ENCODE data around the gene LRRC27. TPM values are rescaled to one million over a fixed set of nuclear protein-coding genes. Genes with fewer than 3 reads are reported as not detected.

Gene LRRC27
- total RNA-seq, 2 experiments from 2014 or later: 13.0 to 17.3 TPM

DNA sequence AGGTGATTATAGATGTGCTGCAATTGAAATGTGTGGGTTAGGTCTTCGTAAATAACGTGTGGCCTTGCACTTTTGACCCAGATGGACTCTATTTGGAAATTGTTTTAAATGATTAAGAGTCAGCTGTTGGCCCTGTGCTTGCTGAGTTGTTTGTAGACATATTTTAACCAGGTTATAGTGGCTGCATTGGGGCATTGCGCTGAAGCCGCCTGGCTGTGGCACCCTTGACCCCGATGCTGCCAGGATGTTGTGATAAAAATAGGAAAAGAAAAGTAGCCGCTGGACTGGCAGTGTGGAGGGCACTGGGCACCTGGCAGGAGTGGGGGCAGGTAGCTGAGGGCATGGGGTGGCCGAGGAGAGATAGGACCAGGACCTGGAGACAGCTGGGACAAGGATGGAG lies 13.4 kb downstream of the LRRC27 start:
- TF ChIP-seq EZH2phosphoT487 (IDR thresholded peaks at IDR 0.05; ENCODE audit: borderline replicate concordance, low read depth, low read length) (no peak), CTCF (conservative IDR thresholded peaks at IDR 0.05; ENCODE audit: low read length) (no peak)
- Histone ChIP-seq H3K9me2 (ENCODE audit: insufficient read depth, low read length) (no peaks in the 10 kb centered on the region), H3K4me3 (ENCODE audit: low read depth, low read length, poor library complexity, severe bottlenecking) (no peak overlapping the region), H3K27ac (ENCODE audit: low read depth, low read length, poor library complexity, severe bottlenecking) (no peak overlapping the region), H2AFZ (ENCODE audit: low read length) (no peak overlapping the region), H3K79me2 (ENCODE audit: insufficient read depth, low read depth, low read length) (no peaks in the 10 kb centered on the region), H3K9me3 (ENCODE audit: low read length) (no peaks in the 10 kb centered on the region), H3K4me1 (ENCODE audit: insufficient read depth, low read length, poor library complexity, severe bottlenecking) (peaks cover 21% of the 10 kb centered on the region), H3K36me3 (ENCODE audit: insufficient read depth, low read length) (peaks cover 8% of the 10 kb centered on the region), H3K4me2 (ENCODE audit: low read length) (no peak overlapping the region), H4K20me1 (ENCODE audit: insufficient read depth, low read length) (no peaks in the 10 kb centered on the region)
- CTCF ChIA-PET (ENCODE audit: unreplicated experiment): no interaction called here
- no TSS peak for BruUV-seq (replicated peaks)
- POLR2A ChIA-PET: no interaction called here
- no peak for DNase-seq (ENCODE audit: low spot score)
- intact Hi-C loops (cut with micrococcal nuclease; ENCODE audit: unreplicated experiment): no loop called here

GRCh38 chr10:132346806-132347205 lies 14.8 kb downstream of the LRRC27 start:
- Histone ChIP-seq H3K27ac (ENCODE audit: low read depth, low read length, poor library complexity, severe bottlenecking) (no peak overlapping the region), H3K4me3 (ENCODE audit: low read depth, low read length, poor library complexity, severe bottlenecking) (no peak overlapping the region), H3K4me2 (ENCODE audit: low read length) (no peak overlapping the region), H3K9me2 (ENCODE audit: insufficient read depth, low read length) (no peaks in the 10 kb centered on the region), H4K20me1 (ENCODE audit: insufficient read depth, low read length) (no peaks in the 10 kb centered on the region), H3K36me3 (ENCODE audit: insufficient read depth, low read length) (peaks cover 8% of the 10 kb centered on the region), H2AFZ (ENCODE audit: low read length) (no peak overlapping the region), H3K9me3 (ENCODE audit: low read length) (no peaks in the 10 kb centered on the region), H3K79me2 (ENCODE audit: insufficient read depth, low read depth, low read length) (no peaks in the 10 kb centered on the region), H3K4me1 (ENCODE audit: insufficient read depth, low read length, poor library complexity, severe bottlenecking) (peaks cover 9% of the 10 kb centered on the region)
- no peak for DNase-seq (ENCODE audit: low spot score)
- CTCF ChIA-PET (ENCODE audit: unreplicated experiment): no interaction called here
- no peak for TF ChIP-seq CTCF (conservative IDR thresholded peaks at IDR 0.05; ENCODE audit: low read length)
- no peak for TF ChIP-seq EZH2phosphoT487 (IDR thresholded peaks at IDR 0.05; ENCODE audit: borderline replicate concordance, low read depth, low read length)
- intact Hi-C loops (cut with micrococcal nuclease; ENCODE audit: unreplicated experiment): no loop called here
- no TSS peak for BruUV-seq (replicated peaks)
- POLR2A ChIA-PET: no interaction called here

DNA sequence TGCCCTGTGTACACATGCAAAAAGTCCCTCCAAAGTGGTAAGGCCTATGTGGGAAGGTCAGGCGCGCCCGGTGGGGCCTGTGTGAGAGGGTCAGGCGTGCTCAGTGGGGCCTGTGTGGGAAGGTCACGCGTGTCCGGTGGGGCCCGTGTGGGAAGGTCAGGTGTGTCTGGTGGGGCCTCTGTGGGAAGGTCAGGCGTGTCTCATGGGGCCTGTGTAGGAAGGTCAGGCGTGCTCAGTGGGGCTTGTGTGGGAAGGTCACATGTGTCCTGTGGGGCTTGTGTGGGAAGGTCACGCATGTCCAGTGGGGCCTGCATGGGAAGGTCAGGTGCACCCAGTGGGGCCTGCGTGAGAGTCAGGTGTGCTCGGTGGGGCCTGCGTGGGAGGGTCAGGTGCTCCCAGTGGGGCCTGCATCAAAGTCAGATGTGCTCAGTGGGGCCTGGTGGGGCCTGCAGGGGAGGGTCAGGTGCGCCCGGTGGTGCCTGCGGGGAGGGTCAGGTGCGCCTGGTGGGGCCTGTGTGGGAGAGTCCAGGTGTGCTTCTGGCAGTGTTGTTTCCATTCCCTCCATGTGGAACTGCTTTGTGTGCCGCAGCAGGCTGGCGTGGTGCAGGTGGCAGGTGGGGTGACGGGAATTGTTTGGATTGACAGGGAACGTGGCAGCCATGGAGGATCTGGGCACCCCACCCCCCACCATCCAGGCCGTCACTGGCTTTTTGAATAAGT lies 15.4 kb downstream of the LRRC27 start:
- Histone ChIP-seq H3K27ac (ENCODE audit: low read depth, low read length, poor library complexity, severe bottlenecking) (no peak overlapping the region), H3K4me3 (ENCODE audit: low read depth, low read length, poor library complexity, severe bottlenecking) (no peak overlapping the region), H3K4me1 (ENCODE audit: insufficient read depth, low read length, poor library complexity, severe bottlenecking) (peaks cover 7% of the 10 kb centered on the region), H3K4me2 (ENCODE audit: low read length) (no peak overlapping the region), H2AFZ (ENCODE audit: low read length) (no peak overlapping the region), H3K79me2 (ENCODE audit: insufficient read depth, low read depth, low read length) (no peaks in the 10 kb centered on the region), H4K20me1 (ENCODE audit: insufficient read depth, low read length) (no peaks in the 10 kb centered on the region), H3K9me2 (ENCODE audit: insufficient read depth, low read length) (no peaks in the 10 kb centered on the region), H3K9me3 (ENCODE audit: low read length) (no peaks in the 10 kb centered on the region), H3K36me3 (ENCODE audit: insufficient read depth, low read length) (peaks cover 5% of the 10 kb centered on the region)
- no peak for DNase-seq (ENCODE audit: low spot score)
- BruUV-seq (replicated peaks): no TSS peak
- no peak for TF ChIP-seq CTCF (conservative IDR thresholded peaks at IDR 0.05; ENCODE audit: low read length)
- TF ChIP-seq EZH2phosphoT487 (IDR thresholded peaks at IDR 0.05; ENCODE audit: borderline replicate concordance, low read depth, low read length): no peak
- intact Hi-C loops (cut with micrococcal nuclease; ENCODE audit: unreplicated experiment): no loop called here
- POLR2A ChIA-PET: no interaction called here
- CTCF ChIA-PET (ENCODE audit: unreplicated experiment): no interaction called here
